NB4 (cell line): ENCODE data around the gene GCH1.
"Not testable (repeated sequence)": the region's sequence is repeated elsewhere in the genome, so short reads cannot be mapped to it uniquely, and the experiment has no call there.

Source experiments
- DNase-seq: peaks from one replicate; pipeline ENCODE4 v3.0.0; 2010; ENCODE audit warnings: low read depth
- H3K4me3 ChIP-seq: one replicate; pipeline ENCODE4 v1.5.1; 2011; ENCODE audit warnings: mild to moderate bottlenecking, low read depth, low read length, moderate library complexity
- MYC ChIP-seq: IDR thresholded peaks from 2 replicates; pipeline ENCODE4 v1.6.1; 2011; ENCODE audit warnings: low read depth, low read length
- POLR2A ChIP-seq: IDR thresholded peaks from 2 replicates; pipeline ENCODE4 v1.6.1; 2011; ENCODE audit warnings: mild to moderate bottlenecking; ENCODE audit not compliant: insufficient read length; ENCODE audit errors: extremely low read depth
- TF ChIP-seq, protein P1 (sequence below): IDR thresholded peaks from one replicate; pipeline ENCODE4 v1.5.1; 2012; ENCODE audit warnings: low read depth, low read length
- TF ChIP-seq, protein P2 (sequence below): IDR thresholded peaks from 2 replicates; pipeline ENCODE4 v1.6.1; 2011; ENCODE audit warnings: low read depth, low read length

GCH1 gene

DNA sequence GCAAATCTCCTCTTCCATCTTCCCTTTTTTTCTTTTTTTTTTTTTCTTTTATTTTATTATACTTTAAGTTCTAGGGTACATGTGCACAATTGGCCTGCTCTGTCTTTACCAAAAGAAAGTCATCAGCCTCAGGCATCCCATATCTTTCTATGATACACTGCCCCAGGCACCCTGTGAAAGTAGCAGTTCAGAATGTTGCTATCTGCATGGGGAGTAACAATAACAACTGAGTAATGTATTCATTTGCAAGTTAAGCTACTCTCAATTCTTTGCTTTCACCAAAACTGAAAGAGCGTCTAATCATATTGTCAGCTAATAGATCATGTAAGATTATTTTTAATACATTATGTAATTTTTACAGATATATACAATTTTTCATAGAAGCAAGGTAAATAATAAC is 13.5 kb upstream of the GCH1 start:
- no peak overlapping the region for H3K4me3 ChIP-seq
- TF ChIP-seq MYC: no peak
- TF ChIP-seq, protein P1, sequence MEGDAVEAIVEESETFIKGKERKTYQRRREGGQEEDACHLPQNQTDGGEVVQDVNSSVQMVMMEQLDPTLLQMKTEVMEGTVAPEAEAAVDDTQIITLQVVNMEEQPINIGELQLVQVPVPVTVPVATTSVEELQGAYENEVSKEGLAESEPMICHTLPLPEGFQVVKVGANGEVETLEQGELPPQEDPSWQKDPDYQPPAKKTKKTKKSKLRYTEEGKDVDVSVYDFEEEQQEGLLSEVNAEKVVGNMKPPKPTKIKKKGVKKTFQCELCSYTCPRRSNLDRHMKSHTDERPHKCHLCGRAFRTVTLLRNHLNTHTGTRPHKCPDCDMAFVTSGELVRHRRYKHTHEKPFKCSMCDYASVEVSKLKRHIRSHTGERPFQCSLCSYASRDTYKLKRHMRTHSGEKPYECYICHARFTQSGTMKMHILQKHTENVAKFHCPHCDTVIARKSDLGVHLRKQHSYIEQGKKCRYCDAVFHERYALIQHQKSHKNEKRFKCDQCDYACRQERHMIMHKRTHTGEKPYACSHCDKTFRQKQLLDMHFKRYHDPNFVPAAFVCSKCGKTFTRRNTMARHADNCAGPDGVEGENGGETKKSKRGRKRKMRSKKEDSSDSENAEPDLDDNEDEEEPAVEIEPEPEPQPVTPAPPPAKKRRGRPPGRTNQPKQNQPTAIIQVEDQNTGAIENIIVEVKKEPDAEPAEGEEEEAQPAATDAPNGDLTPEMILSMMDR: no peak
- TF ChIP-seq POLR2A: no peak
- TF ChIP-seq, protein P2, sequence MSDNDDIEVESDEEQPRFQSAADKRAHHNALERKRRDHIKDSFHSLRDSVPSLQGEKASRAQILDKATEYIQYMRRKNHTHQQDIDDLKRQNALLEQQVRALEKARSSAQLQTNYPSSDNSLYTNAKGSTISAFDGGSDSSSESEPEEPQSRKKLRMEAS: no peak
- DNase-seq: no peak

DNA sequence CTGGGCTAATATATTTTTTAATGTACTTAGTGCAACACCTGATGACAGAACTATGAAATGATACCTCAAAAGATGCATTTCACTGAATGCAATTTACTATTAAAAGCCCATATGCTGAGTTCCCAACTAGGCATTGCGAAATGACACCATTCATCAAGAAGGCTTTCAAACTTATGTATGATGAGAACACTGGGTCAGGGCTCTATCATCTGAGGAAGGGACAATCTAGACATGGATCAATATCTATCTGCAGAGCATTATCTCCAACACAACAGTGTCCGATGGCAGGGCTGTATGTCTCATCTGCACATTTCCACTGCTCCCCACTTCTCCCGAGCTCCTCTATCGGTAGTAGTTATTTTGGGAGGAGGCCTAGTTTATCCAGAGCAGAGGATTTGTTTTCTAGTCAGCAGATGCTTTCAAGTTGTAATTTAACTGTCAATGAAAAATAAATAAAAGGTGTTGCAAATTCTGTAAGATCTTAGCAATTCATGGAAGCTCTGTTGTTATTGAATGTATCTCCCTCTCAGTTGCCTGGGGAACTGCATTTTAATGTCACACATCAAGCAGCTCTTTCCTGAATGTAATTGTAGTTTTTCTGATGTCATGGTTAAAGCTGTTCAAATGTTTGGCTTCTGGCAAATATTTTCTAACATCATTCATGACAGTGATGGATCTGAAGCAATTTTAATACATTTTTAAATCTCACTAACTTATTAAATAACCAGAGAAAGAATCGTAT is 7.4 kb upstream of the GCH1 start:
- TF ChIP-seq, protein P2: no peak
- no peak for DNase-seq
- H3K4me3 ChIP-seq: no peak overlapping the region

DNA sequence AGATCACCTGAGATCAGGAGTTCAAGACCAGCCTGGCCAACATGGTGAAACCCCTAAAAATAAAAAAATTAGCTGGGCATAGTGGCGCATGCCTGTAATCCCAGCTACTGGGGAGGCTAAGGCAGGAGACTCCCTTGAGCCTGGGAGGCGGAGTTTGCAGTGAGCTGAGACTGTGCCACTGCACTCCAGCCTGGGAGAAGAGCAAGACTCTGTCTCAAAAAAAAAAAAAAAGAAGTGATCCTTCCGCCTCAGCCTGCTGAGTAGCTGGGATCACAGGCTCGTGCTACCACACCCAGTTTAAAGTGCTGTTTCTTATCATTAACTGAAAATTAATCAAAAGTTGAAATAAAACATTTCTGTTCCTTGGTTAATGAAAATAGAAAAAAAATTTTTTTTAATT is 6.3 kb upstream of the GCH1 start:
- not testable (repeated sequence) for DNase-seq, H3K4me3 ChIP-seq

DNA sequence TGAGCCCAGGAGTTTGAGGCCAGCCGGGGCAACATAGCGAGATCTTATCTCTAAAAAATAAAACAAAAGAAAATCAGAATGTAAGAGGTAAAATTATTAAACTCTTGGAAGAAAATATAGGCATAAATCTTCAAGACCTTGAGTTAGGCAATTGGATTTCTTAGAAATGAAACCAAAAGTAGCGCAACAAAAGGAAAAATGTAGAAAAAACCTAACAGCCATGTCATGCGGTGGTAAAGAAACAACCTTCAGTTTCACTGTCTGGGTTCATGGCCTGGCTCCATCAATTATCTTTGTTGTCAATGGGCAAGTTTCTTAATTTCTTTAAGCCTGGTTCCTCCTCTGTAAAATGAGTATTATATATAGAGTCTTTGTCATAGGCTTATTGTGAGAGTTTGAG is 5.6 kb upstream of the GCH1 start:
- TF ChIP-seq, protein P1: no peak
- TF ChIP-seq POLR2A: no peak
- TF ChIP-seq, protein P2: no peak
- TF ChIP-seq MYC: no peak
- H3K4me3 ChIP-seq: no peak overlapping the region
- no peak for DNase-seq

DNA sequence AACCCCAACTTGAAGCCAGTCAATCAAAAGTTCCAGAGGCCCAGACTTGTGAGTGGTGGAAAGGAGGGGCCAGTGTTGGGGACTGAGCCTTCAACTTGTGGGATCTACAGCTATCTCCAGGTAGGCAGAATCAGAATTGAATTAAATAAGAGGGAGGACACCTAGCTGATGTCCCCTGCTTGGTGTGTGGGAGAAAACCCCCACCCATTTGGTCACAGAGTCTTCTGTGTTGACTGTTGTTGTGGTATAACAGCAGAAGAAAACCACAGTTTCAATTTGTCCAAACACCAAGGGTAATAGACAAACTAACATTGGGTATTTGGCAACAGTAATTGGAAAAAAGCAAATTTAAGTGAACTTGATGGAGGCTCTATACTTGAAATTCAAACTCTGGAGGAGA is 3.4 kb upstream of the GCH1 start:
- no peak overlapping the region for H3K4me3 ChIP-seq
- DNase-seq: no peak
- no peak for TF ChIP-seq MYC
- TF ChIP-seq, protein P1: no peak
- TF ChIP-seq, protein P2: no peak
- no peak for TF ChIP-seq POLR2A

DNA sequence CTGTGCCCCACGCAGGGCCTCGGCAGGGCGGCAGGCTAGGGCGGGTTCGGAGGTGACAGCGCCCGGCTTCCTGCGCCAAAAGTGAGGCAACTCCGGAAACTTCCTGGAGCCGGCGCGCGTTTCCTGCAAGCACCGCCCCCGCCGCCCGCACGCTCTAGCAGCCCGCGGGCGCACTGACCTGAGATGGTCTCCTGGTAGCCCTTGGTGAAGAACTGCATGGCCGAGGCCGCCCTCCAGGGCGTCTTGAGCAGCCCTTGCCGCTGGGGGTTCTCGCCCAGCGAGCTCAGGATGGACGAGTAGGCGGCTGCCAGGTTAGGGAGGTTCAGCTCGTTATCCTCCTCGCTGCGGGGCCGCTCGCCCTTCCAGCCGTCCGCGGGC is 494 bp downstream of the GCH1 start:
- peak; percentile 77 for DNase-seq
- H3K4me3 ChIP-seq: peak overlapping the region; percentile 51
- TF ChIP-seq, protein P1: no peak
- TF ChIP-seq, protein P2: no peak
- TF ChIP-seq MYC (no peak), POLR2A (no peak)
